NAMALWA (cell line): ENCODE results near the gene GLMP.
"Not testable (repeated sequence)": the region's sequence is repeated elsewhere in the genome, so short reads cannot be mapped to it uniquely, and the experiment has no call there.

Experiments used
- DNase-seq: peaks from one replicate; pipeline ENCODE4 v3.0.0-alpha.2; 2015; ENCODE audit warnings: low spot score

Gene GLMP

GRCh38 chr1:156295391-156295947 is at the start of gene GLMP:
Gene GLMP, minus strand, starts transcription at chr1:156295679. Its CDS starts 34 bp downstream, at chr1:156295645.
- peak; percentile 87 for DNase-seq

- DNase-seq = no peak
Observed at GRCh38 chr1:156344409-156344808, 48.9 kb upstream of the GLMP start.

- DNase-seq = no peak
Observed at GRCh38 chr1:156342166-156342955, 46.9 kb upstream of the GLMP start.

GRCh38 chr1:156338180-156338976 is 42.9 kb upstream of the GLMP start, which contains the start of the genes CCT3 and TSACC:
Gene CCT3, minus strand, starts transcription at chr1:156338292. Its CDS starts 108 bp downstream, at chr1:156338184.
Gene TSACC, plus strand, starts transcription at chr1:156338526. Its CDS starts 1,232 bp downstream, at chr1:156339758.
- DNase-seq = peak; percentile 100

- DNase-seq = no peak
Observed at GRCh38 chr1:156337888-156338179, 42.4 kb upstream of the GLMP start.

GRCh38 chr1:156337052-156337887 is 41.8 kb upstream of the GLMP start:
- no peak for DNase-seq

GRCh38 chr1:156336242-156336641 is 40.8 kb upstream of the GLMP start:
- peak; percentile 65 for DNase-seq

- DNase-seq = not testable (repeated sequence)
Observed at GRCh38 chr1:156323179-156323578, 27.7 kb upstream of the GLMP start.

- DNase-seq = no peak
Observed at GRCh38 chr1:156320560-156320959, 25.1 kb upstream of the GLMP start.

GRCh38 chr1:156319664-156320063 is 24.2 kb upstream of the GLMP start:
- DNase-seq = peak; percentile 76

GRCh38 chr1:156316909-156317308 is 21.4 kb upstream of the GLMP start:
- DNase-seq = no peak

GRCh38 chr1:156310962-156311361 is 15.5 kb upstream of the GLMP start:
- DNase-seq = no peak

GRCh38 chr1:156308078-156308477 is 12.6 kb upstream of the GLMP start:
- DNase-seq = no peak

GRCh38 chr1:156305215-156305614 is 9.7 kb upstream of the GLMP start:
- no peak for DNase-seq

- no peak for DNase-seq
Observed at GRCh38 chr1:156303241-156303640, 7.8 kb upstream of the GLMP start.

- DNase-seq = no peak
Observed at GRCh38 chr1:156298852-156299357, 3.4 kb upstream of the GLMP start, which contains the start of gene VHLL. Gene VHLL, minus strand, starts transcription at chr1:156299307. Its CDS starts 118 bp downstream, at chr1:156299189.

- no peak for DNase-seq
Observed at GRCh38 chr1:156293895-156294294, 1.6 kb downstream of the GLMP start.

- DNase-seq = no peak
Observed at GRCh38 chr1:156293098-156293434, 2.4 kb downstream of the GLMP start.

- no peak for DNase-seq
Observed at GRCh38 chr1:156291226-156292061, 4.0 kb downstream of the GLMP start.

GRCh38 chr1:156289857-156290256 is 5.6 kb downstream of the GLMP start:
- DNase-seq = no peak

GRCh38 chr1:156286061-156286460 is 9.4 kb downstream of the GLMP start:
- DNase-seq = no peak
